ENCODE data around the gene THOC7. TPM values are rescaled to one million over a fixed set of nuclear protein-coding genes. Genes with fewer than 3 reads are reported as not detected.

Gene THOC7
- total and polyA plus RNA-seq, 2 experiments from 2014 or later: 49.1 to 115 TPM

DNA sequence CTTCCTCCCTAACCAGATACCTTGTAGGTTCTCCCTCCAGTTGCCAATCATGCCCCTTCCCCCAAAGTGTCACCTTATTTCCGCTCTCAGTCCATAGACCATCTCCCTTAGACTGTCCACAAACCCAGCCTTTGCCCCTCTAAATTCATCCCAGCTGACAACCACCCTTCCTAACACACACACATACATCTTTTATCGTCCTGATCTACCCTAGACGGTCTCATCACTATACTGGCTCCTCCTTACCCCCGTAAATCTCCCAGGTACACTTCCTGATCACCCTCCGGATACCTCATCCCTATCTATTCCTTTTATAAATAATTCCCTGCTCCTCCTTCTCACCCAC lies 828 bp downstream of the THOC7 start:
- Histone ChIP-seq H3K4me3 (peak overlapping the region; percentile 87), H3K27ac (no peak overlapping the region), H3K4me1 (ENCODE audit: low read depth) (peaks cover 15% of the 10 kb centered on the region), H3K27me3 (no peaks in the 10 kb centered on the region), H3K36me3 (no peaks in the 10 kb centered on the region), H3K9me3 (ENCODE audit: low read depth) (no peaks in the 10 kb centered on the region)
- TF ChIP-seq, protein P1, sequence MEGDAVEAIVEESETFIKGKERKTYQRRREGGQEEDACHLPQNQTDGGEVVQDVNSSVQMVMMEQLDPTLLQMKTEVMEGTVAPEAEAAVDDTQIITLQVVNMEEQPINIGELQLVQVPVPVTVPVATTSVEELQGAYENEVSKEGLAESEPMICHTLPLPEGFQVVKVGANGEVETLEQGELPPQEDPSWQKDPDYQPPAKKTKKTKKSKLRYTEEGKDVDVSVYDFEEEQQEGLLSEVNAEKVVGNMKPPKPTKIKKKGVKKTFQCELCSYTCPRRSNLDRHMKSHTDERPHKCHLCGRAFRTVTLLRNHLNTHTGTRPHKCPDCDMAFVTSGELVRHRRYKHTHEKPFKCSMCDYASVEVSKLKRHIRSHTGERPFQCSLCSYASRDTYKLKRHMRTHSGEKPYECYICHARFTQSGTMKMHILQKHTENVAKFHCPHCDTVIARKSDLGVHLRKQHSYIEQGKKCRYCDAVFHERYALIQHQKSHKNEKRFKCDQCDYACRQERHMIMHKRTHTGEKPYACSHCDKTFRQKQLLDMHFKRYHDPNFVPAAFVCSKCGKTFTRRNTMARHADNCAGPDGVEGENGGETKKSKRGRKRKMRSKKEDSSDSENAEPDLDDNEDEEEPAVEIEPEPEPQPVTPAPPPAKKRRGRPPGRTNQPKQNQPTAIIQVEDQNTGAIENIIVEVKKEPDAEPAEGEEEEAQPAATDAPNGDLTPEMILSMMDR (IDR thresholded peaks at IDR 0.05; ENCODE audit: low read depth, low read length): no peak
- no peak for DNase-seq (ENCODE audit: low read depth in 1 of 2, low spot score in 1 of 2)

DNA sequence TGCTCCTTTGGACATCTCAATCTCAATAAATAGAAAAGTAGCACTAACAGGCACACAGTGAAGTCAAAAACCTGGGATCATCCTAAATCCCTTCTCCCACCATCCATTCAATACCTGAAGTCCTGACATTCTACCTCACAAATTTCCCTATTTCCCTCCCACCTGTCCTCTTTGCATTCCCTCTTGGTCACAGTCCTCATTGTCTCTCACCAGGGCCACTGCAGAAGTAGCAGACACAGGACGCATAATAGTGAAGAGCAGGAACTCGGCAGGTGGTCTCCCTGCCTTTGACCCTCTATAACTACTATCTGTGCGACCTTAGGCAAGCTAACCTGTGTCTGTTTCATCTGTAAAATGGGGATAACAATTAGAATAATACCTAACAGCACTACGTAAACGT lies 2.3 kb downstream of the THOC7 start:
- H3K27ac ChIP-seq: no peak overlapping the region
- no peak for DNase-seq (ENCODE audit: low read depth in 1 of 2, low spot score in 1 of 2)
- TF ChIP-seq, protein P1 (IDR thresholded peaks at IDR 0.05; ENCODE audit: low read depth, low read length): no peak
- H3K27me3 ChIP-seq: no peaks in the 10 kb centered on the region
- no peaks in the 10 kb centered on the region for H3K36me3 ChIP-seq
- H3K4me3 ChIP-seq: no peak overlapping the region
- no peaks in the 10 kb centered on the region for H3K9me3 ChIP-seq (ENCODE audit: low read depth)
- peaks cover 15% of the 10 kb centered on the region for H3K4me1 ChIP-seq (ENCODE audit: low read depth)

DNA sequence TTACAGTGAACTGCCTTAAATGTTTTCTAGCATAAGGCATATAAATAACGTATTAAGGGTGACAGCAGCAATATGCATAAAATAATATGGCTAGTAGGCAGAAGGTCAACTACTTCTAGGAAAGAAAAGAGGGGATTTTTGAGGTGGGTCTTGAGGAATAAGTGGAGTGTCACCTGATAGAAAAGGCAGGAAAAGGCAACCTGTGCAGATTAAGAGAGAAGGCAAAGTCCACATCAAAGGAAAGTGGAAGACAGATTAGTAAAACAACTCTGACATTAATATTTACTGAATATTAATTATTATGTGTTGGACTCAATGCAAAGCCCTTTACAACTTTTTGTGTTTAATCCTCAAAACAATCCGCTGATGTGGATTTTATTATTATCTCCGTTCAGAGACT lies 2.8 kb downstream of the THOC7 start:
- Histone ChIP-seq H3K4me1 (ENCODE audit: low read depth) (peaks cover 15% of the 10 kb centered on the region), H3K27ac (no peak overlapping the region), H3K27me3 (no peaks in the 10 kb centered on the region), H3K4me3 (no peak overlapping the region), H3K36me3 (no peaks in the 10 kb centered on the region), H3K9me3 (ENCODE audit: low read depth) (no peaks in the 10 kb centered on the region)
- TF ChIP-seq, protein P1 (IDR thresholded peaks at IDR 0.05; ENCODE audit: low read depth, low read length): no peak
- DNase-seq (ENCODE audit: low read depth in 1 of 2, low spot score in 1 of 2): no peak

DNA sequence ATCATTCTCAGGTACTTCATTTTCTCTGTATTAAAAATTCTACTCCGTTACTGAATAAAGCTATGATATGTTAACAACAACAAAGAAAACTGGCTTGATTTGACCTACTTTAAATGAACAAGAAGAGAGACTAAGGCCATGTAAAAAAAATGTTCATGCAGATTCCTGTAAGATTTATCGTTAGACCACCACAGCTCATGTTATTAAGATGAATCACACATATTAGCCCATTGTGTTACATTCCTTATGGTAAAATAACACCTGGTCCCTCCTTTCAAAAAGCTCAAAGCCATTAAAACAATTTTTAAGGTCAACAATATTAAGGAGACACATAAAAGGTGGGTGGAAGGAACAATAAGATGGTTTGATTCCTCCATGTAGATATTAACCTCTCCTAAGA lies 6.3 kb downstream of the THOC7 start:
- peaks cover 3% of the 10 kb centered on the region for H3K4me1 ChIP-seq (ENCODE audit: low read depth)
- H3K9me3 ChIP-seq (ENCODE audit: low read depth): no peaks in the 10 kb centered on the region
- TF ChIP-seq, protein P1 (IDR thresholded peaks at IDR 0.05; ENCODE audit: low read depth, low read length): no peak
- no peak overlapping the region for H3K27ac ChIP-seq
- no peak overlapping the region for H3K4me3 ChIP-seq
- DNase-seq (ENCODE audit: low read depth in 1 of 2, low spot score in 1 of 2): peak in 1 of 2 donors; percentile 41
- H3K27me3 ChIP-seq: no peaks in the 10 kb centered on the region
- H3K36me3 ChIP-seq: no peaks in the 10 kb centered on the region

DNA sequence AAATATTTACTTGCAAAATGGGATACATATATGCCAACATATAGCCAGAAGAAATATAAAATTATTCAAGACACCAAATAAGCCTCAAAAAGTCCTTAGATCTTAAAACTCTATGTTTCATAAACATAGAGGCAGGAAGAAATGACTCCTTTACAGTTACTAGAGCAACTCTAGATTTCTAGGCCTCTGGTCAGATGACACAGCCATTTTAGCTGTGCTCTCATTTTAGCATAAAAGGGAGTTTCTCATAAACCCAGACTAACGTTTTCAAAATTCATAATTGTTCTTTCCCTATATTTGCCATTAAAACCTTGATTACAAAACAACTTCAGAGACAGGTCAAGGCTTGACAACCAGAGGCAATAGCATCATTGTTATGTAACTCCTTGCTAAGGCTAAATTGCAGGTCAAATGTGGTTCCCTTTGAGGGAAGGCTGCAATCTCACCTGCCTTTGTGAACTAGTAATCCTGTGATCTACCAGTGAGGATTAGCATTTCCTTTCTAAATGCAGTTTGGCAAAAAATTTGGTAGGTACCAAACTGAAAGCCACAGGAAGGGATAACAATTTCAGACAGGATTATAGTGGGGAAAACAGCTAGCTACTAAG lies 8.2 kb downstream of the THOC7 start:
- TF ChIP-seq, protein P1 (IDR thresholded peaks at IDR 0.05; ENCODE audit: low read depth, low read length): no peak
- DNase-seq (ENCODE audit: low read depth in 1 of 2, low spot score in 1 of 2): no peak
- no peaks in the 10 kb centered on the region for H3K27me3 ChIP-seq
- H3K4me1 ChIP-seq (ENCODE audit: low read depth): no peaks in the 10 kb centered on the region
- no peaks in the 10 kb centered on the region for H3K36me3 ChIP-seq
- no peaks in the 10 kb centered on the region for H3K9me3 ChIP-seq (ENCODE audit: low read depth)
- H3K4me3 ChIP-seq: no peak overlapping the region
- no peak overlapping the region for H3K27ac ChIP-seq

Measured in cardiac muscle cell (in vitro differentiated cells and primary cell).